Activated T-cell treated with anti-CD3 and anti-CD28 coated beads, Interleukin-2, amount 50 U/mL, for 24 hours (primary cell): ENCODE data around the gene FAM221B.
A peak's percentile ranks its signal among the peaks of the same experiment; 100 is the strongest.

Source experiments
- DNase-seq: peaks from one replicate; pipeline ENCODE4 v3.0.0-alpha.2; 2020
- H3K27ac Mint-ChIP-seq: 2 replicates; pipeline ENCODE4 v1.8.0; 2020; ENCODE audit warnings: mild to moderate bottlenecking, mixed read lengths
- H3K27me3 Mint-ChIP-seq: 2 replicates; pipeline ENCODE4 v1.8.0; 2020; ENCODE audit warnings: mixed read lengths
- H3K36me3 Mint-ChIP-seq: 2 replicates; pipeline ENCODE4 v1.8.0; 2020; ENCODE audit warnings: low read depth, mixed read lengths
- H3K4me1 Mint-ChIP-seq: 2 replicates; pipeline ENCODE4 v1.8.0; 2020; ENCODE audit warnings: low read depth, mixed read lengths
- H3K4me3 Mint-ChIP-seq: 2 replicates; pipeline ENCODE4 v1.8.0; 2020; ENCODE audit warnings: mild to moderate bottlenecking, moderate library complexity, mixed read lengths
- H3K9me3 Mint-ChIP-seq: 2 replicates; pipeline ENCODE4 v1.8.0; 2020; ENCODE audit warnings: mixed read lengths

Gene FAM221B

DNA sequence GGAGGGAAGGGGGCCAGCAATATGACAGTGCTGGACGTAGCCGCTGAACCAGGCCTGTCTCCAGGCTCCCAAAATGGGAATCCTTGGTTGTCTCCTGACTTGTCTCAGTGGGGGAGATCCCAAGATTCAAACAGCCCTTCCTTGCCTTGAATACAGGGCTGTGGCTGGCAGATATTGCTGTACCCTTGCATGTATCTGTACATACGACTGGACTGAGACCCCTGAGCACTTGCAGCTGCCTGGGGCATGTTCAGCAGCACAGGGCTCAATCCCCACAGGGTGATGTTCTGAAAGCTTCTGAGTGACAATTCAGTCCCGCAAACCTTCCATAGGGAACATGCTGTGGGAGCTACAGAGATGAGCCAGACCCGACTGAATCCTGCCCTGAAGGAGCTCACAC, 28.4 kb upstream of the FAM221B start:
- H3K4me1 Mint-ChIP-seq = no peaks in the 10 kb centered on the region
- H3K4me3 Mint-ChIP-seq = no peak overlapping the region
- H3K27me3 Mint-ChIP-seq = peaks cover 6% of the 10 kb centered on the region
- H3K9me3 Mint-ChIP-seq = no peaks in the 10 kb centered on the region
- no peak overlapping the region for H3K27ac Mint-ChIP-seq
- no peak for DNase-seq
- no peaks in the 10 kb centered on the region for H3K36me3 Mint-ChIP-seq

- peaks cover 2% of the 10 kb centered on the region for H3K27me3 Mint-ChIP-seq
- H3K9me3 Mint-ChIP-seq = no peaks in the 10 kb centered on the region
- H3K4me1 Mint-ChIP-seq = no peaks in the 10 kb centered on the region
- DNase-seq = no peak
- H3K27ac Mint-ChIP-seq = no peak overlapping the region
- H3K36me3 Mint-ChIP-seq = no peaks in the 10 kb centered on the region
- H3K4me3 Mint-ChIP-seq = no peak overlapping the region
These were observed 27.7 kb upstream of the FAM221B start for GRCh38 chr9:35856206-35856605.

DNA sequence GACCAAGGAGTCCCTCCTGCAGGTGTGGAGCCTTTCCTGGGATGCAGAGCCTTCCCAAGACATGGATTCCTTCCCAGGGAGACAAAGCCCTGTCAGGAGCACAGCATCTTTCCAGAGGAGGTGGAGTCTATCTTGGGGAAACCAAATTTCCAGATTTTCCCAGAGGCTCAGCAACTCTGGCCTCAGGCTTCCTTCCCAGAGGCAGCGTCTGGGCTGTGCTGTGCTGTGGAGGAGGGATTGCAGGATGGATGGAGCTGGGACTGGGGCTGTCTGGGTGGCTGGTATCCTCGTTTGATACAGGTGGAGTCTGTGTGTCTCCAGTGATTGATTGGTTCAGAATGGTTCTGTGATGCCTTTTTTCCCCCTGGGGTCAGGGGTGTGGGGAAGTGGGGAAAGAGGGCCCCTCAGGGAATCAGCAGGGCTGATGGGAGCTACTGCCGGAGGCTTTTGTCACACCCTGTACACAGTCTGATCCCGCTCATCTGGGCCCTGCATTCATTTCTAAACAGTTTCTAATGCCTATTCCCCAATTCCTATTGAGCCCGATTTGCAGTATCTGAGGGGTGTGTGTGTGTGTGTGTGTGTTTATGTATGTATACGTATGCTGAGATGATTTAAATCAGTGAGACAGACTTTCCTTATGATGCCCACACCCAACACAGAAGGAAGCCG, 25.7 kb upstream of the FAM221B start:
- H3K4me1 Mint-ChIP-seq = no peaks in the 10 kb centered on the region
- H3K27ac Mint-ChIP-seq = no peak overlapping the region
- H3K9me3 Mint-ChIP-seq = no peaks in the 10 kb centered on the region
- no peaks in the 10 kb centered on the region for H3K27me3 Mint-ChIP-seq
- no peaks in the 10 kb centered on the region for H3K36me3 Mint-ChIP-seq
- no peak for DNase-seq
- H3K4me3 Mint-ChIP-seq = no peak overlapping the region

DNA sequence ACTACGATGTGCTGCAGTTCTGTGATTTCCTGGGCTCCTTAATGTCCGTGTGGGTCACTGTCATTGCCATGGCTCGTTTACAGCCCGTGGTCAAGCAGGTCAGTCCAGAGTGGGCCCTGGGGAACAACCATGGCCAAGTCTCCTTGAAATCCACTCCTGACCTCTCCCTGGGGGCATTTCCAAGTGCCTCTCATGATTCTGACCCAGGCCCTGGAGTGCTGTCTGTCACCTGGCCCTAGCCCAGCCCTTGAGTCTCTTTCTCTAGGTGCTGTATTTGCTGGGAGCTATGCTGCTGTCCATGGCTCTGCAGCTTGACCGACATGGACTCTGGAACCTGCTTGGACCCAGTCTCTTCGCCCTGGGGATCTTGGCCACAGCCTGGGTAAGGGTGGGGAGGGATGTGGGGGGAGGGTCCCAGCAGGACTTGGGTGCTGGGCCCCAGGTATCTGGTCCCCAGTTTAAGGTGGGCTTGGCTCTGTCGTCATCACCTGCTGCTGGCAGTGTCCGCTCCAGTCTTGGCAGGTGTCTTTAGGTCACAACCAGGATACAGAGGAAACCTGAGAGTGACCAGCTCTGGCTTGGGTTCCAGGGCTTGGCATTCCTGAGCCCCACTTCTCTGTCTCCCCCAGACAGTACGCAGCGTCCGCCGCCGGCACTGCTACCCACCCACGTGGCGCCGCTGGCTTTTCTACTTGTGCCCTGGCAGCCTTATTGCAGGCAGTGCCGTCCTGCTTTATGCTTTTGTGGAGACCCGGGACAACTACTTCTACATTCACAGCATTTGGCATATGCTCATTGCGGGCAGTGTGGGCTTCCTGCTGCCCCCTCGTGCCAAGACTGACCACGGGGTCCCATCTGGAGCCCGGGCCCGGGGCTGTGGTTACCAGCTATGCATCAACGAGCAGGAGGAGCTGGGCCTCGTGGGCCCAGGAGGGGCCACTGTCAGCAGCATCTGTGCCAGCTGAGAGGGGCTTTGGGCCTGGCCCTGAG, 24.6 kb upstream of the FAM221B start:
- H3K36me3 Mint-ChIP-seq = no peaks in the 10 kb centered on the region
- H3K4me1 Mint-ChIP-seq = peaks cover 3% of the 10 kb centered on the region
- no peak for DNase-seq
- no peak overlapping the region for H3K27ac Mint-ChIP-seq
- no peaks in the 10 kb centered on the region for H3K27me3 Mint-ChIP-seq
- H3K9me3 Mint-ChIP-seq = no peaks in the 10 kb centered on the region
- H3K4me3 Mint-ChIP-seq = no peak overlapping the region

DNA sequence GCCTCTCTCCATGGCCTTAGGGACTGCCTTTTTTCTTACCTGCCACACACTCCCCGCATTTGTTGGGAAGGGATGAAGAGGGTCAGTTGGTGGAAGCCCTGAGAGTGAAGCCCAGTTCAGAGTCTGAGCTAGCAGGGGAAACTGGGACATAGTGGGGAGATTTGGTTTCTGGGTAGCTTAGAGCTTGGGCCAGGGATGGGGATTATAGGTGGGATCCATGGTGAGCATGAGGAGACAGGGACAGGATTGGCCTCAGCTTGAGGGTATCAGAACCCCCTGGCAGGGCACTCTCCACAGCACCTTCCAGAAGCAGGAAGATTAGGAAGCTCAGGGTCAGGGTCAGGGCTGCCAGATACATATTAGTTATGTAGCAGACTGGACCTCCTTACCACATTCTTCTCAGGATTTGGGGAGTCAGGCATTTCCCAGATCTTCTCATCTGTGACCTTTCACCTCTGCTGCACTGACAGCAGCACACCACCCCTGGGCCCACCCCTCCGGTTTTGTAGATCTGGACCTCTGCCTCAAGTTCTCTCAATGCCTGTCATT, 23.8 kb upstream of the FAM221B start:
- Mint-ChIP-seq H3K4me1 (peaks cover 11% of the 10 kb centered on the region), H3K27me3 (no peaks in the 10 kb centered on the region), H3K36me3 (no peaks in the 10 kb centered on the region), H3K4me3 (no peak overlapping the region), H3K27ac (no peak overlapping the region), H3K9me3 (no peaks in the 10 kb centered on the region)
- DNase-seq = no peak

DNA sequence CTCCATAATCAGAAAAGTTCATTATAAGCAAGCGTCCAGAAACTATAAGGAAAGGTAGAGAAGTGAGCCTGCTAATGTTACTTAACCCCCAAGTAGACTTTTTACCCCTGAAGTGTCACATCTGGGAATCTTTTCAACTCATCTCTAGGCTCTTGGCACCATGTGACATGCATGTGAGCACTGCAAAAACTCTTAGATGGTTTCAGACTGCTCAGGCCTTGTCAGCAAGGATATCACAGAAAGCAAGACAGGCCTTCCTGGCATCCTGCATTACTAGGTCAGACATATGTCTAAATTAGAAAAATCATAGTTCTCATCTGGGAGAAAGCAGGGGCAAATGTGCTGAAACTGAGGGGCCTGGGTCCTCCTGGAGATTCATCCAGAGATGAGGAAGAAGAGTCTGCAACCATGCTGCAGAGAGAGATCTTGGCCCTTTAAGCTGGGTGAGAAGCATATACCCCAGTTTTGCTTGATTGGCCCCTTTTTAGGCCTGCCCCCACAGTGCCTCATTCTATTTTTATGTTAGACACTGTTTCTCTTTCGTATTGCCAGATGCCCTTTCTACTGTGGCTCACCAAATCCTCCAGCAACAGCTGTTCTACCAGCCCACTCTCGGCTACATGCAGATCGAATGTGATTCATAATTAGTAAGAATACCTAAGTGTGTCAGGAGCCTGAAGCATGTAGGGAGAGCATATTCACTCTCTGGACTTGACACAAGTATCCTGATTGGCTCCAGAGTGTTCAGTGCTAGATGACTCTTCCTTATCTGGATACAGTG, 19.4 kb upstream of the FAM221B start:
- H3K27ac Mint-ChIP-seq = peak overlapping the region; percentile 24
- H3K27me3 Mint-ChIP-seq = no peaks in the 10 kb centered on the region

DNA sequence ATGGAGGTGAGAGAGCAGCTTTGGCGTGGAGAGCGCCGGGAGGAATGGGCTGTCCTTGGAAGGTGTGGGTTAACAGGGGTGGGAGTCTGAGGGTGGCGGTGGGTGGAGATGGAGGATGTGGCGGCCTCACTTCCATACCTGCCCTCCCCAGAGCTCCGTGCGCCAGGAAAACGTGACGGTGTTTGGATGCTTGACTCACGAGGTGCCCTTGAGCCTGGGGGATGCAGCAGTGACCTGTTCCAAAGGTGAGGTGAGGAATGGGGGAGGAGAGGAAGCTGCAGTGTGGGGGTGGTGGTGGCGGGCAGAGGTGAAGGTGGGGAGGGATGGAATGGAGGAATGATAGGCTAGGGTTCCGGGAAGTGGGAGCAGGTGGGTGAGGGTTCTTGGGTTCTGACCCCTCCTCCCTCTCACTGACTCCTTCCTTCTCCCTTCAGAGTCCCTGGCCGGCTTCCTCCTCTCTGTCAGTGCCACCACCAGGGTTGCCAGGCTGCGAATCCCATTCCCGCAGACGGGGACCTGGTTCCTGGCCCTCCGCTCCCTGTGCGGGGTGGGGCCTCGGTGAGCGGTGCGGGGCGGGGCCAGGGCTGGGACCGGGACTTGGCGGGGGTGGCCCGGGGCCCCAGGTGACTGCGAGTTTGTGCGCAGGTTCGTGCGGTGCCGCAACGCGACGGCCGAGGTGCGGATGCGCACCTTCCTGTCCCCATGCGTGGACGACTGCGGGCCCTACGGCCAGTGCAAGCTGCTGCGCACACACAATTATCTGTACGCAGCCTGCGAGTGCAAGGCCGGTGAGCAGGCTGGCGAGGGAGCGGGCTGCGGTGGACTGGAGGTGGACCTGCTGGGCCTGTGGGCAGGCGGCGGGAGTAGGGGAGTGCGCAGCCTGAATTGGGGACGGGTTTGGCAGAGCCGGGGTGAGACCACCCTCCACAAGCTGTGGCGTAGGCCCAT, 17.6 kb upstream of the FAM221B start:
- Mint-ChIP-seq H3K9me3 (no peaks in the 10 kb centered on the region), H3K27me3 (no peaks in the 10 kb centered on the region), H3K36me3 (no peaks in the 10 kb centered on the region), H3K27ac (no peak overlapping the region), H3K4me3 (no peak overlapping the region), H3K4me1 (peaks cover 40% of the 10 kb centered on the region)
- no peak for DNase-seq

More for the DNA sequence above, 19.4 kb upstream of the FAM221B start:
- Mint-ChIP-seq H3K4me3 (no peak overlapping the region), H3K36me3 (no peaks in the 10 kb centered on the region), H3K4me1 (peaks cover 38% of the 10 kb centered on the region), H3K9me3 (no peaks in the 10 kb centered on the region)
- no peak for DNase-seq

DNA sequence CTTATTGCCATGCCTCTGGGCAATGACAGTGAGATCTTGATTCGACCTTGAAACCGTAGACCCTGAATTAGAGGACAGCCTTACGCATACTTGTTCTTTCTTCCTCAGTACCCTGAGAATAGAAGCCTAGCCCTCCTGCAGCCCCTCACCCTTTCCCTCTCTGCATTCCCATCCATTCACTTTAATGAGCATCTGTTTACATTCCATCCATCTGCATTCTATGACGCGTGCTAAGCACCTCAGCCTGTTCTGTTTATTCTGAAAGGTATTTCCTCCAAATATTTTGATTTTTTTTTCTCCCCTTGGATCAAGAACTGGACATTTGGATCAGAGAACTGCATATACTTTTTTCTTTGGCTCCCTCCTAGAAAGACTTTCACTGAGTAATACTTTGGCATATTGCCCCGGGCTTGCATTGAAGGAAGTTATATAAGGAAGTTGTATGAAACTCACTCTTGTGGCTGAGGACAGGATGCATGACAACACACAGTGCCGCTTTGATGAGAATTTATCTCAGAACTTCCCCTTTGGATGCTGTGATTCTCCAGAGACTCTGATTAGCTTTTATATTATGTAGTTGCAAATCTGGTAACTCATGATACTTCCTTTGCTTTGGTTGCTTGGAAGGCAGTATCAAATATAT, 16.2 kb upstream of the FAM221B start:
- DNase-seq = no peak
- H3K27ac Mint-ChIP-seq = no peak overlapping the region

GRCh38 chr9:35842795-35843194, 14.3 kb upstream of the FAM221B start:
- H3K36me3 Mint-ChIP-seq = no peaks in the 10 kb centered on the region

More for the DNA sequence above, 16.2 kb upstream of the FAM221B start:
- H3K27me3 Mint-ChIP-seq = no peaks in the 10 kb centered on the region
- no peak overlapping the region for H3K4me3 Mint-ChIP-seq
- H3K9me3 Mint-ChIP-seq = no peaks in the 10 kb centered on the region
- H3K36me3 Mint-ChIP-seq = no peaks in the 10 kb centered on the region
- H3K4me1 Mint-ChIP-seq = peaks cover 40% of the 10 kb centered on the region

DNA sequence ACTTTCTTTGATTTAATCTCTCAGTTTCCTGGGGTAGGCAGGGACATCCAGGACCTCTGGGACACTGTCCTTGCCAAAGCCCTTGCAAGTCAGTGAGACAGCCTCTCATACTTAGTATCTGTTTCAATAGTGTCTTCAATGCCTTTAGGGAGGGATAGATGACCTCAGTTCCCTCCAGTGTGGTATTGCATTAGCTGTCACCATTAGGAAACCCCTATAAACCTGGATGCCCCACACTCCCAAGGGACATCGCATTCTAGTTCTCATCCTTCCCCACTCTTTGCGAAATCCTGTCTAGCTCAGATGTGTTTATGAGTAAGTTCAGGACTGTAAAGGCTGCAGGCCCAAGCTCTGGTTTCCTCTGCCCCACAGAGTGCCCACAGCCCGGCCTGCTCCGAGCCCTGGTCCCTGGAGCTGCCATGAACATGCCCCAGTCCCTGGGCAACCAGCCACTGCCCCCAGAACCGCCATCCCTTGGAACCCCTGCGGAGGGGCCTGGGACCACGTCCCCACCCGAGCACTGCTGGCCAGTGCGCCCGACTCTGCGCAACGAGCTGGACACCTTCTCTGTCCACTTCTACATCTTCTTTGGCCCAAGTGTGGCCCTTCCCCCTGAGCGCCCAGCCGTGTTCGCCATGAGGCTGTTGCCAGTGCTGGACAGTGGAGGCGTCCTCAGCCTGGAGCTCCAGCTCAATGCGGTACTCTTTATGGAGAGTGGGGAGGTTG, 13.7 kb upstream of the FAM221B start:
- H3K4me1 Mint-ChIP-seq = peaks cover 28% of the 10 kb centered on the region

More at GRCh38 chr9:35842795-35843194, 14.3 kb upstream of the FAM221B start:
- H3K9me3 Mint-ChIP-seq = no peaks in the 10 kb centered on the region
- H3K27me3 Mint-ChIP-seq = no peaks in the 10 kb centered on the region
- no peak for DNase-seq
- H3K4me1 Mint-ChIP-seq = peaks cover 34% of the 10 kb centered on the region
- H3K4me3 Mint-ChIP-seq = no peak overlapping the region
- H3K27ac Mint-ChIP-seq = no peak overlapping the region

GRCh38 chr9:35841645-35841900, 13.0 kb upstream of the FAM221B start:
- no peak for DNase-seq
- Mint-ChIP-seq H3K9me3 (no peaks in the 10 kb centered on the region), H3K4me3 (no peak overlapping the region), H3K27me3 (no peaks in the 10 kb centered on the region), H3K27ac (no peak overlapping the region), H3K36me3 (no peaks in the 10 kb centered on the region), H3K4me1 (peaks cover 22% of the 10 kb centered on the region)

More for the DNA sequence above, 13.7 kb upstream of the FAM221B start:
- Mint-ChIP-seq H3K36me3 (no peaks in the 10 kb centered on the region), H3K27ac (no peak overlapping the region), H3K27me3 (no peaks in the 10 kb centered on the region), H3K9me3 (no peaks in the 10 kb centered on the region), H3K4me3 (no peak overlapping the region)
- no peak for DNase-seq

DNA sequence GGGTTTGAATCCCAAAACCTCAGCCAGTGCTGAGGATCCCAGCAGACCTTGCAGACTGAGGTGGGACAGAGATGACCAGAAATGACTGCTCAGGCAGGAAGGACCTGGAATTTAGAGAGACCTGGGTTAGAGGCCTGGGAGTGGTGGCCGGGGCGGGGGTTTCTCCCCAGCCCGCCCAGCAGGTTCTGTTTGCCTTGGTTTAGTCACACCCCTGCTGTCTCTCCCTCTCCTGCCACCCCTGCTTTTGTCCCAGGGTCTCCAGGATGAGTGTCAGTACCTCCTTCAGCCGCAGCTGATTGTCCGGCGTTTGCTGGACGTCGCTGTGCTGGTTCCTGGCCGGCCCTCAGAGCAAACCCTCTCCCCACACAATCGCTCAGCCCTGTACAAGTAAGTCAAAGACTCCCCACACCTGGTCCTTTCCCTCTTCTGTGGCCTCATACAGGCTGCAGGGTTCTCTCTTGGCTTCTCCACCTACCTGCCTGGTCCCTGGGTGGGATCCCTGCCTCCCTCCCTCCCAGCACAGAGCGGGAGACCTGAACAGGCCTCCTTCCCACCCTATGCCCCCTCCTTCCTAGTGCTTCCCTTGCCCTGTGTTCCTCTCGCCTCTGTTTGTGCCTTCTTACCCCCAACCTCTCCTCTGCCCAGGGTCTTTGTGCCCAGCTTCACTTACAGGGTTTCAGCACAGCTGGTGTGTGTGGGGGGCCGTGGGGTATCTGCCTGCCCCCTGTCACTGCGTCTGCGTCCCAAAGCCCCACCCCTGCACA, 12.5 kb upstream of the FAM221B start:
- DNase-seq = no peak
- Mint-ChIP-seq H3K9me3 (no peaks in the 10 kb centered on the region), H3K4me1 (peaks cover 21% of the 10 kb centered on the region), H3K36me3 (no peaks in the 10 kb centered on the region), H3K27ac (no peak overlapping the region), H3K4me3 (no peak overlapping the region), H3K27me3 (no peaks in the 10 kb centered on the region)
